ENCODE measurements around the gene SLC4A7. TPM values are rescaled to one million over a fixed set of nuclear protein-coding genes. Genes with fewer than 3 reads are reported as not detected.

Gene SLC4A7
- total RNA-seq, 4 donors from 2014 or later = 3.8 to 11.4 (median 9.9) TPM

- H3K4me3 ChIP-seq (ENCODE audit: low read depth, poor library complexity, severe bottlenecking) = no peak overlapping the region
- TF ChIP-seq CTCF (IDR thresholded peaks at IDR 0.05) (no peak), POLR2A (IDR thresholded peaks at IDR 0.05) (no peak)
- DNase-seq (ENCODE audit: low spot score in 2 of 2) = no peak
- WGBS, 2 donors = 95 to 96% methylated on average over 1 of the region's 1 CpG
- intact Hi-C loops (cut with DNase I; ENCODE audit: low total_unique reads) = no loop called here
These were observed 96.6 kb downstream of the SLC4A7 start for GRCh38 chr3:27387625-27388024.

DNA sequence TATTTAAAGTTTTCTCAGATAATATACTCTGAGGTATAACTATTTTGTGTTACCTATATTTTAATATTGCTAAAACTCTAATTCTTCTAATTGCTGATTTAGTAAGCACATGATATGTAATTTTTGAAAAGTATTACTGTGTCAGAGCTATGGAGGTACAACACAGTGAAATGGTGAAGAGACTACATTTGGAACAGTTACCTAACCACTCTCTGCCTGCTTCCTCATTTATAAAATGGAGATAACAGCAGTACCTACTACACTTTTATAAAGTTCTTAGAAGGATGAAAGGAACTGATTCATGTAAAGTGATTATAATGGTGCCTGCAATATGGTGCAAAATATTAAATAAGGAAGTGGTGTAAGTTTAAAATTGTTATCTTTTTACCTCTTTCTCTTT lies 98.7 kb downstream of the SLC4A7 start:
- intact Hi-C loops (cut with DNase I; ENCODE audit: low total_unique reads) = no loop called here
- H3K4me3 ChIP-seq (ENCODE audit: low read depth, poor library complexity, severe bottlenecking) = no peak overlapping the region
- no peak for TF ChIP-seq CTCF (IDR thresholded peaks at IDR 0.05)
- TF ChIP-seq POLR2A (IDR thresholded peaks at IDR 0.05) = no peak
- DNase-seq (ENCODE audit: low spot score in 2 of 2) = no peak

GRCh38 chr3:27384191-27384590 lies 100.0 kb downstream of the SLC4A7 start:
- 90 to 98% methylated on average over 1 of the region's 1 CpG for WGBS, 2 donors
- intact Hi-C loops (cut with DNase I; ENCODE audit: low total_unique reads) = no loop called here
- H3K4me3 ChIP-seq (ENCODE audit: low read depth, poor library complexity, severe bottlenecking) = no peak overlapping the region
- no peak for DNase-seq (ENCODE audit: low spot score in 2 of 2)
- no peak for TF ChIP-seq CTCF (IDR thresholded peaks at IDR 0.05)
- no peak for TF ChIP-seq POLR2A (IDR thresholded peaks at IDR 0.05)

GRCh38 chr3:27380433-27381357 lies 103.5 kb downstream of the SLC4A7 start:
- H3K4me3 ChIP-seq (ENCODE audit: low read depth, poor library complexity, severe bottlenecking) = no peak overlapping the region
- DNase-seq (ENCODE audit: low spot score in 2 of 2) = no peak
- 91 to 92% methylated on average over 3 of the region's 3 CpGs for WGBS, 2 donors
- no peak for TF ChIP-seq POLR2A (IDR thresholded peaks at IDR 0.05)
- TF ChIP-seq CTCF (IDR thresholded peaks at IDR 0.05) = no peak
- intact Hi-C loops (cut with DNase I; ENCODE audit: low total_unique reads) = no loop called here

DNA sequence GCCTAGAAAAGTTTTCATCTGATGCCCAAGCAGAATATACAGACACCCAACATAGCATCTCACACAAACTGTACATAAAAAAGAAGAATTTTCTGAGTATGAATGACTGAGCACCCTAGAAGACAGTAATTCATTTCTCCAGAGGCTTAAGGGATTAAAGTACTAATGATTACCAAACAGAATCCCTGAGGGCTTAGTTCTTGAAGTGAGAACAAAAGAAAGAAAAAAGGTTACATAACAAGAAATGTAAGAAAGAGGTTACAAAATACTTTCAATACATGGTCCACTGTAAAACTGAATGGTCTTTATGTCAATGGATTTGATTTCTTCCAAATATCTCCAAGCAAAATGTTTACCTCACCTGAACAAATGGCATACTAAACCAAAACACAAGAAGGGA lies 105.9 kb downstream of the SLC4A7 start:
- no peak for DNase-seq (ENCODE audit: low spot score in 2 of 2)
- intact Hi-C loops (cut with DNase I; ENCODE audit: low total_unique reads) = no loop called here
- no peak for TF ChIP-seq POLR2A (IDR thresholded peaks at IDR 0.05)
- TF ChIP-seq CTCF (IDR thresholded peaks at IDR 0.05) = no peak
- H3K4me3 ChIP-seq (ENCODE audit: low read depth, poor library complexity, severe bottlenecking) = no peak overlapping the region

Measured in lower leg skin (tissue), 4 donors.